Regular cardiac myocyte (primary cell): ENCODE results near the gene SEMA3D. TPM values are rescaled to one million over a fixed set of nuclear protein-coding genes. Genes with fewer than 3 reads are reported as not detected.

Experiments used
- total RNA-seq: library from RNA; depleted of rRNA; stranded (reverse); fragments of >200 nt; gene quantifications from 2 replicates; pipeline ENCODE4 v1.2.3, GENCODE V29; 2014

Gene SEMA3D
- 7.0 and 13.2 TPM in 2 replicates for total RNA-seq

DNA sequence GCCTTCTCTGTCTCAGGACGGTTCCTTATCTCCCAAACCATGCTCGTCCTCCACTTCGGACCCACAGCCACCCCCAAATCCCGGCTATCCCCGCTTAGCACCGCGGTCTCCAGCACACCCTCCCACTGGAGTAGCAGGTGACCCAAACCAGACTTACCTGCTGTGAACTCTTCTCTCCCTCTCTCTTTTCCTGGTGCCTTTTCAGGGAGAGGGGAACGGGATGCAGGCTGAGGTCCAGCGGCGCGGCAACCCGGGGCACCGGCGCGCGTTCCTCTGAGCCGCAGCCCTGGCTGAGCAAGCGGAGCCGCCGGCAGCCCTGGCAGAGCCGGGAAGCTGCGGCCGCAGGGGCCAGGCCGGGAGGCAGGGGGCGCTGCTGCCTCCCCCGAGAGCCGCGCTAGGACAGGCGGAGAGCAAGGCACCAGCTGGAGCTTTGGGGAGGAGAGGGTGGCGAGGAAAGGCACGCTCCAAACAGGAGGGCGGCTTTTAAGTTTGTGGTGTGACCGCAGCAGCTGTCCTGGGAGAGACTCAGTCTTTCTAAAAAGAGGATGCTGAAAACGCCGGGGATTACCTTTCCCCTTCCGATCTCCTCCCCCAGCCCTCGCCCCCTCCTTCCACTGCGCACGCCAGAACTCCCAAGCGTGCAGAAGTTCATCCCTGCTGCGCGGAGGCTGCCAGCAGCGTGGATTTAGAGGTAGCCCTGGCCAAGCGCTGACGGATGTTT lies at the start of gene SEMA3D:
TSS of gene SEMA3D (minus strand) at position 536 of the 721 bp plus-strand sequence. CDS start 65,165 bp downstream, outside the sequence.

